OCI-LY1 (cell line): ENCODE results near the gene SSBP3.

Experiments used
- EZH2 ChIP-seq: fragments of 200-600 bp; sonication (generic), shearing (Covaris generic); IDR thresholded peaks from 2 replicates; pipeline ENCODE4 v1.8.0; 2017; ENCODE audit warnings: borderline replicate concordance, mixed run types, mild to moderate bottlenecking, antibody characterized with exemption, low read length, moderate library complexity, mixed read lengths
- TF ChIP-seq, protein P1 (sequence below): fragments of 200-600 bp; sonication (generic), shearing (Covaris generic); IDR thresholded peaks from 2 replicates; pipeline ENCODE4 v1.5.1; 2017; ENCODE audit warnings: mild to moderate bottlenecking, antibody characterized with exemption, low read length, moderate library complexity, mixed read lengths

DNA sequence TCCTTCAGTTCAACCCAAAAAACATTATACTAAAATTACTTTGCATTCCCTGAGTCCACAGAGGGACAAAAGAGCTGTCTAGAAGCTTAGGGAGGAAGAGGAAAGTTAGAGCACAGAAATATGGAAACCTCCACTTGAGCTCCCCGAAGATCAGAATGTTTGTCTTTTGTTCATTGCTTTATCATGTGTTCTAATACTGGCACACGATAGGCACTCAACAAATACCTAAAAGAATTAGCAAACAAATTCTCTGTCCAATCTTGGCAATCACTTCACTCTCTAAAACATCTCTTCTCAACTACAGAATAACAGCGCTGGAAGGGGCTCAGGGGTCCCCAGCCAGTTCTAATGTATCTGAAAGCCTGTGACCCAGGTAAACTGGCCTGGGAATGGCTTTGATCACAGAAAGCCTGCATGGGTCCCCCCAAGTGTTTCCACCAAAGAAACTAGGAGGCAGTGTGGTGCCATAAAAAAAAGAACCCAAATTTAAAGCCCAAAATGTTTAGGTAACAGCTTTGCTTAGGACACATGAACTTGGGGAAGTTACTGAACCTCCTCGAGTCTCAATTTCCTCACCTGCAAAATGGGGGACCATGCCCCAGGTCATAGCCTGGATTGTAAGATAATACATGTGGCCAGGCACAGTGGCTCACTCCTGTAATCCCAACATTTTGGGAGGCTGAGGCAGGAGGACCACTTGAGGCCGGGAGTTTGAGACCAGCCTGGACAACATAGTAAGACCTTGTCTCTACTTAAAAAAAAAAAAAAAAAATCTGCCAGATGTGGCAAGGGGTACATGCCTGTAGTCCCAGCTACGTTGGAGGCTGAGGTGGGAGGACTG lies 45.8 kb downstream of the SSBP3 start:
- TF ChIP-seq, protein P1, sequence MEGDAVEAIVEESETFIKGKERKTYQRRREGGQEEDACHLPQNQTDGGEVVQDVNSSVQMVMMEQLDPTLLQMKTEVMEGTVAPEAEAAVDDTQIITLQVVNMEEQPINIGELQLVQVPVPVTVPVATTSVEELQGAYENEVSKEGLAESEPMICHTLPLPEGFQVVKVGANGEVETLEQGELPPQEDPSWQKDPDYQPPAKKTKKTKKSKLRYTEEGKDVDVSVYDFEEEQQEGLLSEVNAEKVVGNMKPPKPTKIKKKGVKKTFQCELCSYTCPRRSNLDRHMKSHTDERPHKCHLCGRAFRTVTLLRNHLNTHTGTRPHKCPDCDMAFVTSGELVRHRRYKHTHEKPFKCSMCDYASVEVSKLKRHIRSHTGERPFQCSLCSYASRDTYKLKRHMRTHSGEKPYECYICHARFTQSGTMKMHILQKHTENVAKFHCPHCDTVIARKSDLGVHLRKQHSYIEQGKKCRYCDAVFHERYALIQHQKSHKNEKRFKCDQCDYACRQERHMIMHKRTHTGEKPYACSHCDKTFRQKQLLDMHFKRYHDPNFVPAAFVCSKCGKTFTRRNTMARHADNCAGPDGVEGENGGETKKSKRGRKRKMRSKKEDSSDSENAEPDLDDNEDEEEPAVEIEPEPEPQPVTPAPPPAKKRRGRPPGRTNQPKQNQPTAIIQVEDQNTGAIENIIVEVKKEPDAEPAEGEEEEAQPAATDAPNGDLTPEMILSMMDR, result no peak
- no peak for TF ChIP-seq EZH2
